Gastrocnemius medialis (tissue), 4 donors: Measurements from ENCODE around the gene EVL. TPM values are rescaled to one million over a fixed set of nuclear protein-coding genes. Genes with fewer than 3 reads are reported as not detected.

Experiments used
- ATAC-seq, 2 donors: fragments of 150-250 bp; one replicate each; pipeline ENCODE4 v1.9.1; 2016
- DNase-seq, 2 donors: peaks; one replicate each; pipeline ENCODE4 v3.0.0-alpha.2; 2019
- H3K27ac ChIP-seq, 4 donors: fragments of 200-600 bp; sonication (generic); 1 replicate in 1 of 4; 2 replicates in 3 of 4; pipeline ENCODE4 v1.5.1; 2016 to 2018; ENCODE audit warnings: mild to moderate bottlenecking in 2 of 4, moderate library complexity in 1 of 4
- H3K27me3 ChIP-seq, 3 donors: fragments of 200-600 bp; sonication (generic) in 2 of 3; 1 replicate in 1 of 3; 2 replicates in 2 of 3; pipeline versions ENCODE4 v1.5.1 to v1.6.0; 2016 to 2019; ENCODE audit warnings: mild to moderate bottlenecking in 1 of 3, moderate library complexity in 1 of 3
- H3K36me3 ChIP-seq, 2 donors: fragments of 200-600 bp; sonication (generic) in 1 of 2; one replicate each; pipeline ENCODE4 v1.5.1; 2017 to 2018
- H3K4me1 ChIP-seq, 2 donors: fragments of 200-600 bp; sonication (generic) in 1 of 2; one replicate each; pipeline ENCODE4 v1.5.1; 2016 to 2017; ENCODE audit warnings: mild to moderate bottlenecking in 2 of 2
- H3K4me3 ChIP-seq, 4 donors: fragments of 200-600 bp; sonication (generic) in 3 of 4; 1 replicate in 1 of 4; 2 replicates in 3 of 4; pipeline ENCODE4 v1.5.1; 2016 to 2019; ENCODE audit warnings: mild to moderate bottlenecking in 2 of 4
- H3K9me3 ChIP-seq, 3 donors: fragments of 200-600 bp; sonication (generic) in 2 of 3; 1 replicate in 1 of 3; 2 replicates in 2 of 3; pipeline ENCODE4 v1.5.1; 2016 to 2019
- CTCF ChIP-seq, 5 experiments: fragments of 450-650 bp in 3 of 5; fragments of 200-600 bp in 2 of 5; sonication (generic) in 2 of 5; IDR thresholded peaks in 4 of 5; conservative IDR thresholded peaks in 1 of 5; 1 replicate in 4 of 5; 2 replicates in 1 of 5; pipeline ENCODE4 v1.5.1; 2016 to 2019; ENCODE audit warnings: antibody characterized with exemption in 5 of 5, mild to moderate bottlenecking in 3 of 5, moderate library complexity in 3 of 5
- POLR2A ChIP-seq, 2 donors: fragments of 450-650 bp; IDR thresholded peaks; one replicate each; pipeline ENCODE4 v1.6.1; 2017; ENCODE audit warnings: antibody characterized with exemption in 2 of 2, mild to moderate bottlenecking in 2 of 2, moderate library complexity in 2 of 2
- in situ Hi-C, 4 donors: fragments of 200-750 bp; cut with MboI; loops; one replicate each; pipeline versions ENCODE4 v1.15.0 to v1.8.0; 2017; ENCODE audit warnings: low sequenced_read_pairs in 4 of 4
- intact Hi-C: fragments of 100-400 bp; cut with DNase I; formaldehyde crosslinking; loops from one replicate; pipeline ENCODE4 v1.15.1; 2023; ENCODE audit warnings: low total_unique reads
- total RNA-seq, 4 donors: library from RNA; depleted of rRNA; stranded (reverse); fragments of >200 nt; gene quantifications; one replicate each; pipeline versions ENCODE4 v1.1.0 to v1.2.3, GENCODE V29; 2016

The EVL gene
- total RNA-seq, 4 donors from 2014 or later, result 5.8 to 14.3 (median 9.5) TPM

DNA sequence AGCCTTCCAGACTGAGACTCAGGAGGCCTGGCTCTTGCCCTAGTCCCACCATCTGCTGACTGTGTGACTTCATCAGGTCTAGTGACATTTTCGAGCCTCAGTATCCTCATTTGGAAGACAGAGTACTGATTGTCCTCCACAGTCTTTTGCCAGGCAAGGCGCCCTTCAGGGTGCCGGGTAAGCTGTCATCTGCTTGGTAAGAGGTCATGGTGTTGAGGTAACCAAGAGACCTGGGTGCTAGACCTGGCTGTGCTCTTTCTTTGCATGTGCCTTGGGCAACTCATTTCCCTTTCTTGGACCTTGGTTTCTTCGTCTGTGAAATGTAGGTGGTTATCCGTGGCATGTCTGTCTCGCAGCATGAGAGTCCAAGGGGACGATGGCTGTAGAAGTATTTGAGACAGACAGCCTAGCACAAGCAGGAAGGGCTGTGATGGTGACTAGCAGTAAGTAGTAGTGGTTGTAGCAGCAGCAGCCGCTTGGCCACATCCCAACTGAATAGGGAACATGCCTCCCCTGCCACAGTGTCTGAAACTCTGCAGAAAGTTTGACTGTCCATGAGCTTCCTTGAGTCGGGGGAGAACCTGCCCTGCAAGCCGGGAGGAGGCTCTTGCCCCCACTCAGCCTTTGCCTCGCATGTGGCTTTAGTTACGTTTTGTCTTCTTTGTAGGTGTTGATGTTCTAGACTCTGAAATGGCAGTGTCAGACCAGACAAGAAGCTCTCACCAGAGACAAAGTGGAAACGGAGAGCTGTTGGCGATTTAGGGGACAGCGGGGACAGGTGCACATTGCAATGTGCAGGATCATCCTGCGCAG is 40.3 kb downstream of the EVL start:
- intact Hi-C loops, result loop anchor here (5.0 kb wide), 1 partner anchor 38 kb away; the partner anchor contains the start of gene EVL
- no peak for ATAC-seq
- peaks cover 9 to 40% of the 10 kb centered on the region in 2 donors for H3K4me1 ChIP-seq

DNA sequence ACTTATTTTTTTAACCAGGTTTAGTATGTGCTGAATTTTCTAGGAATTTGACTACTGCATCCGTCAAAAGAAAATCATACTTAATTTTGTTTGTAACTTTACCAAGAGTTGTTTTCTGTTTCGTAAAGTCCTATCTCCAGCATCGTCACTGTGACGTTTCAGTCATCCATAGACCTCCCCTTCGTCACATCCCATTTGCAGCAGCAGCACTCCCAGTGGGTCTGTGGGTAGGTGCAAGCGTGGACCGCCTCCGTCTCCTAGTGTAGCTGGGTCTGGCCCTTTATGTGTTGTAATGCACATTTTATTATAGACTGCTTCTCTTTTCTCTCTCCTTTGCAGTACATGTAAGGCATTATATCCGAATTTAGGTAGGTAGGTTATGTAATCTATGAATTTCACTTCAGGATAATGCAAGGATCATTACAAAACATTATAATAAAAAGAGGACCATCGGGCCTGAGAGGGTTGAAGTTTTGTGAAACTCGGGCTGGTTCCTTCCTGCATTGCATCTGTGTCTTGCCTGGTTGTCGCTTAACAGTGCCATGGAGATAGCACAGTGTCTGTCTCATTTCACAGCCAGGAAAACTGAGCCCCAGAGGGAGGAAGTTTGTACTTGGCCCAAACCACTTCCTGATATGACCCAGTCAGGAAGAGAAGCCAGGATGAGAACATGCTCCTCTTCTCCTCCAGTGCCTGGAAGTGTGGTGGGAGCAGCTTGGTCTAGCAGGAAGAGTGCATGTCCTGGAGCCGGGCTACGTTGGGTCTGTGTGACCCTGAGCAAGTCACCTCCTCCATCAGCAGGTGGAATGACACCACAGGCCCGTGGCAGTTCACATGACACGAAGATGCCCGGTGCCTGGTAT is 41.3 kb downstream of the EVL start:
- in situ Hi-C loops (loop anchor here in 2 of 4 donors (5.0 to 10.0 kb wide), 2 partner anchors 122 to 124 kb away; no protein-coding TSS in a partner anchor), intact Hi-C loops (loop anchor here (5.0 kb wide), 1 partner anchor 39 kb away; the partner anchor contains the start of gene EVL)
- H3K27me3 ChIP-seq, result no peaks in the 10 kb centered on the region
- ATAC-seq, result no peak
- peaks cover 9 to 40% of the 10 kb centered on the region in 2 donors for H3K4me1 ChIP-seq
- no peaks in the 10 kb centered on the region for H3K9me3 ChIP-seq
- TF ChIP-seq POLR2A (IDR thresholded peaks at IDR 0.05) (no peak), CTCF (IDR thresholded peaks at IDR 0.05 in 4 of 5, conservative IDR thresholded peaks at IDR 0.05 in 1 of 5) (no peak)
- no peak overlapping the region for H3K27ac ChIP-seq
- H3K36me3 ChIP-seq, result no peaks in the 10 kb centered on the region
- H3K4me3 ChIP-seq, result no peak overlapping the region
- no peak for DNase-seq

More for the DNA sequence above, 40.3 kb downstream of the EVL start:
- H3K9me3 ChIP-seq, result no peaks in the 10 kb centered on the region
- no peaks in the 10 kb centered on the region for H3K27me3 ChIP-seq
- TF ChIP-seq POLR2A (IDR thresholded peaks at IDR 0.05), result no peak
- no peak for TF ChIP-seq CTCF (IDR thresholded peaks at IDR 0.05 in 4 of 5, conservative IDR thresholded peaks at IDR 0.05 in 1 of 5)
- H3K4me3 ChIP-seq, result no peak overlapping the region
- no peak for DNase-seq
- H3K36me3 ChIP-seq, result no peaks in the 10 kb centered on the region
- H3K27ac ChIP-seq, result no peak overlapping the region
- in situ Hi-C loops, result loop anchor here in 2 of 4 donors (5.0 to 10.0 kb wide), 2 partner anchors 121 to 123 kb away; no protein-coding TSS in a partner anchor

GRCh38 chr14:100107236-100107635 is 42.0 kb downstream of the EVL start:
- H3K4me3 ChIP-seq, result no peak overlapping the region
- no peaks in the 10 kb centered on the region for H3K36me3 ChIP-seq
- TF ChIP-seq CTCF (IDR thresholded peaks at IDR 0.05 in 4 of 5, conservative IDR thresholded peaks at IDR 0.05 in 1 of 5) (no peak), POLR2A (IDR thresholded peaks at IDR 0.05) (no peak)
- no peak overlapping the region for H3K27ac ChIP-seq
- in situ Hi-C loops, result loop anchor here in 2 of 4 donors (5.0 to 10.0 kb wide), 2 partner anchors 122 to 125 kb away; no protein-coding TSS in a partner anchor
- no peak for ATAC-seq
- no peaks in the 10 kb centered on the region for H3K27me3 ChIP-seq
- H3K4me1 ChIP-seq, result peaks cover 9 to 40% of the 10 kb centered on the region in 2 donors
- intact Hi-C loops, result loop anchor here (5.0 kb wide), 1 partner anchor 40 kb away; the partner anchor contains the start of gene EVL
- DNase-seq, result no peak
- H3K9me3 ChIP-seq, result no peaks in the 10 kb centered on the region

- peak; percentile 72 to 93 for ATAC-seq
- Histone ChIP-seq H3K27ac (peak overlapping the region in 1 of 4 donors; percentile 28), H3K4me3 (no peak overlapping the region), H3K36me3 (no peaks in the 10 kb centered on the region), H3K27me3 (no peaks in the 10 kb centered on the region), H3K9me3 (no peaks in the 10 kb centered on the region), H3K4me1 (peaks cover 9 to 39% of the 10 kb centered on the region in 2 donors)
- TF ChIP-seq POLR2A (IDR thresholded peaks at IDR 0.05) (no peak), CTCF (IDR thresholded peaks at IDR 0.05 in 4 of 5, conservative IDR thresholded peaks at IDR 0.05 in 1 of 5) (peak; percentile 65 to 87 (median 84))
- intact Hi-C loops (loop anchor here (1.0 to 5.0 kb wide), 2 partner anchors 41 to 126 kb away; partner anchors contain the start of gene EVL), in situ Hi-C loops (loop anchor here in 2 of 4 donors (5.0 to 10.0 kb wide), 2 partner anchors 123 to 126 kb away; no protein-coding TSS in a partner anchor)
- peak; percentile 44 to 70 for DNase-seq
Observed at GRCh38 chr14:100108042-100108825, 43.0 kb downstream of the EVL start.
